HCT116 (cell line): Measurements from ENCODE around the gene DNMT1. TPM values are rescaled to one million over a fixed set of nuclear protein-coding genes. Genes with fewer than 3 reads are reported as not detected.

Experiments
- ATAC-seq: fragments of 200-7000 bp; cut with Tn5 transposase; 2 replicates; pipeline ENCODE4 v1.9.1; 2020; ENCODE audit warnings: mild to moderate bottlenecking, moderate library complexity
- BruUV-seq: library from RNA; stranded (reverse); fragments of 400-500 nt; replicated peaks from 2 replicates; lab custom pipeline; 2021; lab: Mats Ljungman, UMichigan
- CTCF ChIA-PET: fragments of 300-600 bp; sonication (Branson Sonifier 250); formaldehyde crosslinking; loops from one replicate; lab custom pipeline; 2021; ENCODE audit warnings: antibody characterized with exemption; lab: Charles Lee
- POLR2A ChIA-PET: fragments of 300-600, 350-600 bp; sonication (Branson Sonifier 250); formaldehyde crosslinking; loops from one replicate; lab custom pipeline; 2021; ENCODE audit warnings: antibody characterized with exemption; lab: Charles Lee
- RAD21 ChIA-PET, 2 experiments: fragments of 300-600 bp; sonication (Branson Sonifier 250); formaldehyde crosslinking; loops; one replicate each; lab custom pipeline; 2023; ENCODE audit warnings: low total read pairs in 2 of 2; ENCODE audit not compliant: uncharacterized antibody in 2 of 2, unreplicated experiment in 2 of 2, low non-redundant PET in 1 of 2; lab: Charles Lee
- DNase-seq: peaks from one replicate; pipeline ENCODE4 v3.0.0-alpha.2; 2010; ENCODE audit warnings: low read depth, low spot score
- H2AFZ ChIP-seq: fragments of 200-600 bp; shearing (Covaris generic), sonication (generic); 2 replicates; pipeline ENCODE4 v1.6.1; 2017; ENCODE audit warnings: low read depth, mixed run types, mixed read lengths, antibody characterized with exemption, low read length; ENCODE audit not compliant: poor library complexity, severe bottlenecking
- H3K27ac ChIP-seq: 2 replicates; pipeline ENCODE4 v1.5.1; 2012; ENCODE audit warnings: low read depth, low read length
- H3K27me3 ChIP-seq: fragments of 200-600 bp; sonication (generic); 2 replicates; pipeline ENCODE4 v1.6.1; 2016; ENCODE audit warnings: mixed run types, low read length, mixed read lengths; ENCODE audit not compliant: insufficient read depth
- H3K36me3 ChIP-seq, 2 experiments: fragments of 200-500 bp in 1 of 2; fragments of 200-600 bp in 1 of 2; sonication (Bioruptor generic) in 1 of 2; sonication (generic) in 1 of 2; 2 replicates each; pipeline versions ENCODE4 v1.5.1 to v1.6.1; 2014 to 2016; ENCODE audit warnings: low read length in 2 of 2, inconsistent platforms in 1 of 2, mixed read lengths in 1 of 2, mixed run types in 1 of 2; ENCODE audit not compliant: insufficient read depth in 2 of 2, control insufficient read depth in 1 of 2
- H3K4me1 ChIP-seq, 2 experiments: fragments of 200-600 bp in 1 of 2; sonication (generic) in 1 of 2; 2 replicates each; pipeline versions ENCODE4 v1.5.1 to v1.6.1; 2012 to 2017; ENCODE audit warnings: low read length in 2 of 2, inconsistent platforms in 1 of 2, mild to moderate bottlenecking in 1 of 2, mixed read lengths in 1 of 2, mixed run types in 1 of 2, moderate library complexity in 1 of 2; ENCODE audit not compliant: insufficient read depth in 2 of 2, control insufficient read depth in 1 of 2
- H3K4me2 ChIP-seq: fragments of 200-600 bp; sonication (generic); 2 replicates; pipeline ENCODE4 v1.6.1; 2017; ENCODE audit warnings: mixed run types, low read length, mixed read lengths
- H3K4me3 ChIP-seq, 2 experiments: fragments of 200-600 bp in 1 of 2; sonication (generic) in 1 of 2; replicated peaks in 1 of 2; 2 replicates each; pipeline ENCODE4 v1.5.1; 2011 to 2016; ENCODE audit warnings: low read length in 2 of 2, control low read depth in 1 of 2, low read depth in 1 of 2, mild to moderate bottlenecking in 1 of 2, mixed read lengths in 1 of 2, mixed run types in 1 of 2
- H3K79me2 ChIP-seq: fragments of 200-600 bp; sonication (generic); 2 replicates; pipeline ENCODE4 v1.6.1; 2017; ENCODE audit warnings: mild to moderate bottlenecking, mixed run types, low read length, moderate library complexity, mixed read lengths; ENCODE audit not compliant: insufficient read depth
- H3K9ac ChIP-seq: fragments of 200-600 bp; sonication (generic); 2 replicates; pipeline ENCODE4 v1.6.1; 2016; ENCODE audit warnings: low read length, mixed read lengths
- H3K9me2 ChIP-seq: fragments of 200-600 bp; sonication (generic), shearing (Covaris generic); 2 replicates; pipeline ENCODE4 v1.6.1; 2017; ENCODE audit warnings: mixed run types, mild to moderate bottlenecking, moderate library complexity; ENCODE audit not compliant: insufficient read depth
- H3K9me3 ChIP-seq, 2 experiments: fragments of 200-500 bp in 1 of 2; fragments of 200-600 bp in 1 of 2; sonication (Bioruptor generic) in 1 of 2; sonication (generic) in 1 of 2; 2 replicates each; pipeline ENCODE4 v1.6.1; 2014 to 2017; ENCODE audit warnings: low read length in 2 of 2, mixed read lengths in 2 of 2, inconsistent platforms in 1 of 2, low read depth in 1 of 2, mild to moderate bottlenecking in 1 of 2, mixed run types in 1 of 2, moderate library complexity in 1 of 2; ENCODE audit not compliant: control insufficient read depth in 1 of 2, insufficient read depth in 1 of 2
- H4K20me1 ChIP-seq: fragments of 200-600 bp; sonication (generic), shearing (Covaris generic); 2 replicates; pipeline ENCODE4 v1.6.1; 2017; ENCODE audit warnings: mixed run types, mild to moderate bottlenecking, moderate library complexity; ENCODE audit not compliant: insufficient read depth
- CEBPB ChIP-seq: IDR thresholded peaks from 2 replicates; pipeline ENCODE4 v1.6.1; 2012; ENCODE audit warnings: low read depth
- CTCF ChIP-seq, 3 experiments: fragments of 200-600 bp in 1 of 3; sonication (generic) in 1 of 3; IDR thresholded peaks in 2 of 3; conservative IDR thresholded peaks in 1 of 3; 2 replicates each; pipeline ENCODE4 v1.5.1; 2012 to 2017; ENCODE audit warnings: low read depth in 2 of 3, low read length in 2 of 3, antibody characterized with exemption in 1 of 3, borderline replicate concordance in 1 of 3, control low read depth in 1 of 3, mild to moderate bottlenecking in 1 of 3, mixed read lengths in 1 of 3, mixed run types in 1 of 3, moderate library complexity in 1 of 3; ENCODE audit not compliant: insufficient read depth in 1 of 3
- EGR1 ChIP-seq: IDR thresholded peaks from 2 replicates; pipeline ENCODE4 v1.6.1; 2012; ENCODE audit warnings: low read depth
- EZH2 ChIP-seq: fragments of 200-600 bp; sonication (generic); IDR thresholded peaks from 2 replicates; pipeline ENCODE4 v1.6.1; 2017; ENCODE audit warnings: antibody characterized with exemption, mixed run types
- EZH2phosphoT487 ChIP-seq: fragments of 200-600 bp; IDR thresholded peaks from 2 replicates; pipeline ENCODE4 v1.6.1; 2018; ENCODE audit warnings: antibody characterized with exemption, borderline replicate concordance
- FOSL1 ChIP-seq: IDR thresholded peaks from 2 replicates; pipeline ENCODE4 v1.6.1; 2012; ENCODE audit warnings: low read depth
- JUND ChIP-seq: IDR thresholded peaks from 2 replicates; pipeline ENCODE4 v1.6.1; 2012
- MAX ChIP-seq: IDR thresholded peaks from 2 replicates; pipeline ENCODE4 v1.6.1; 2012
- POLR2A ChIP-seq: IDR thresholded peaks from 2 replicates; pipeline ENCODE4 v1.7.0; 2011; ENCODE audit warnings: borderline replicate concordance; ENCODE audit not compliant: insufficient read depth, insufficient read length; ENCODE audit errors: extremely low read depth
- RAD21 ChIP-seq: IDR thresholded peaks from 2 replicates; pipeline ENCODE4 v1.6.1; 2012; ENCODE audit warnings: low read depth, mild to moderate bottlenecking
- REST ChIP-seq: IDR thresholded peaks from 2 replicates; pipeline ENCODE4 v1.6.1; 2012; ENCODE audit warnings: low read depth
- SIN3A ChIP-seq: IDR thresholded peaks from 2 replicates; pipeline ENCODE4 v1.6.1; 2012; ENCODE audit warnings: low read depth
- SP1 ChIP-seq: IDR thresholded peaks from 2 replicates; pipeline ENCODE4 v1.6.1; 2012; ENCODE audit warnings: low read depth
- SRF ChIP-seq: IDR thresholded peaks from 2 replicates; pipeline ENCODE4 v1.6.1; 2012; ENCODE audit warnings: low read depth
- TCF7L2 ChIP-seq: IDR thresholded peaks from 2 replicates; pipeline ENCODE4 v1.7.0; 2011; ENCODE audit warnings: borderline replicate concordance, inconsistent platforms; ENCODE audit not compliant: insufficient read depth, insufficient read length; ENCODE audit errors: extremely low read depth
- YY1 ChIP-seq: IDR thresholded peaks from 2 replicates; pipeline ENCODE4 v1.6.1; 2011; ENCODE audit warnings: low read length, low read depth, moderate library complexity, mild to moderate bottlenecking; ENCODE audit not compliant: insufficient replicate concordance; ENCODE audit errors: extremely low read depth
- ZFX ChIP-seq: fragments of 450-650 bp; IDR thresholded peaks from 2 replicates; pipeline ENCODE4 v1.6.1; 2017
- ZNF274 ChIP-seq: fragments of 200-500 bp; sonication (Bioruptor generic); IDR thresholded peaks from 2 replicates; pipeline ENCODE4 v1.6.1; 2014; ENCODE audit warnings: mild to moderate bottlenecking, low read depth, low read length, inconsistent platforms
- intact Hi-C: fragments of 100-400 bp; cut with micrococcal nuclease; formaldehyde crosslinking; loops from 2 replicates; pipeline ENCODE4 v1.10.0; 2022
- total RNA-seq: library from RNA; stranded (reverse); gene quantifications from one replicate; pipeline ENCODE4 v1.2.1, GENCODE V29; 2021; ENCODE audit not compliant: unreplicated experiment

Gene DNMT1
- total RNA-seq, 1 experiment from 2014 or later, result 235 TPM

- POLR2A ChIA-PET, result interaction anchor here (1.4 kb wide), 1 partner anchor 9 kb away, joined by 5 read pairs; no protein-coding TSS in a partner anchor
- H2AFZ ChIP-seq, result peak overlapping the region; percentile 41
- H3K36me3 ChIP-seq, result peaks cover 21 to 25% of the 10 kb centered on the region in 2 experiments
- no peak overlapping the region for H3K27ac ChIP-seq
- H3K27me3 ChIP-seq, result no peaks in the 10 kb centered on the region
- intact Hi-C loops, result no loop called here
- no peak overlapping the region for H3K4me3 ChIP-seq
- H3K9me2 ChIP-seq, result no peaks in the 10 kb centered on the region
- RAD21 ChIA-PET, result no interaction called here
- TF ChIP-seq SRF, result no peak
- no peak for TF ChIP-seq EZH2phosphoT487
- no peak for TF ChIP-seq CEBPB
- TF ChIP-seq SIN3A, result no peak
- no peak for TF ChIP-seq CTCF (IDR thresholded peaks at IDR 0.05 in 2 of 3, conservative IDR thresholded peaks at IDR 0.05 in 1 of 3; ENCODE audit: borderline replicate concordance in 1 of 3, insufficient read depth in 1 of 3, low read depth in 2 of 3, low read length in 2 of 3)
- no peak for TF ChIP-seq JUND
- TF ChIP-seq ZNF274, result no peak
- TF ChIP-seq EZH2, result no peak
- no peak for TF ChIP-seq EGR1
- no peak for TF ChIP-seq REST
- no peak for TF ChIP-seq RAD21
- no peak for TF ChIP-seq TCF7L2
- TF ChIP-seq MAX, result no peak
- TF ChIP-seq SP1, result no peak
- TF ChIP-seq FOSL1, result no peak
- no peak for TF ChIP-seq POLR2A
- TF ChIP-seq ZFX, result no peak
- no peak for TF ChIP-seq YY1
- no peak overlapping the region for H3K4me2 ChIP-seq
- no TSS peak for BruUV-seq
- DNase-seq (no peak), ATAC-seq (no peak)
- H3K9me3 ChIP-seq, result no peaks in the 10 kb centered on the region
- H3K79me2 ChIP-seq, result peaks cover 38% of the 10 kb centered on the region
- CTCF ChIA-PET, result no interaction called here
- H3K9ac ChIP-seq, result no peak overlapping the region
- no peaks in the 10 kb centered on the region for H4K20me1 ChIP-seq
- peaks cover 12 to 23% of the 10 kb centered on the region in 2 experiments for H3K4me1 ChIP-seq
Observed at GRCh38 chr19:10104665-10105508, 89.9 kb downstream of the DNMT1 start.
